PC-9 (cell line): Measurements from ENCODE around the gene COA5.

Source experiments
- EZH2 ChIP-seq: fragments of 200-600 bp; sonication (generic); IDR thresholded peaks from 2 replicates; pipeline ENCODE4 v1.8.0; 2017; ENCODE audit warnings: antibody characterized with exemption, low read depth
- TF ChIP-seq, protein P1 (sequence below): fragments of 200-600 bp; sonication (generic); conservative IDR thresholded peaks from 2 replicates; pipeline ENCODE4 v1.6.1; 2017; ENCODE audit warnings: mixed run types, antibody characterized with exemption, mild to moderate bottlenecking, moderate library complexity

DNA sequence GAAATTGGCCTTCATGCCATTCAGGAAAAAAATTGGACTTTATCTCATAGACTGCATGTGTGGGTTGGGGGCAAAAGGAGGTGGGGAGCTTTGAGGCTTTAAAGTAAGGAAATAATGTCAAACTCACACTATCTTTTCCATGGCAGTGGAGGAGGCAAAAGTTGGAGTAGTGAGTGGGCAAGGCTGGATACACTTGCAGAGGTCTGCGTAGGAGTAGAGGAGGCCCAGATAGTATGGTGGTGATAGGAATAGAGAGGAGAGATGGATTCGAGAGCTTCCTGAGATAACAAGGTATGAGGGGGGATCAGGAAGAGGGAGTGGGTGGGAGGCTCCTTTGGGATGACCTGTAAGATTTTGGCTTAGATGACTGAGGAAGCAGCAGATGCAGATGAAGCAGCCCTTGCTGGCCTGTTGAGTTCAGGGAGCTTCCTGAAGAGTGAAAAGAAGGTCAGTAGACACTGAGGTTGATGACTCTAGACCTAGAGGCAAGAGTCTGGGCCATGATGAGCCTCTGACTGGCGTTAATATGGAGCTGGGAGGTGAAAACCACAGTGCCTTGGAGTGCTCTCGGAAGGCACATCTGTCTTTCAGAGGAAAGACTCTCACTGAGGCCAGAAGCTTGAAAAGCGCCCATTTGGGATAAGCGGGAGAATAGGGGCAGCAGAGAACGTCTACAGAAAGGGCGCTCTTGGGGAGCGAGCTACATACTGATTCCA, 5.9 kb upstream of the COA5 start:
- TF ChIP-seq, protein P1, sequence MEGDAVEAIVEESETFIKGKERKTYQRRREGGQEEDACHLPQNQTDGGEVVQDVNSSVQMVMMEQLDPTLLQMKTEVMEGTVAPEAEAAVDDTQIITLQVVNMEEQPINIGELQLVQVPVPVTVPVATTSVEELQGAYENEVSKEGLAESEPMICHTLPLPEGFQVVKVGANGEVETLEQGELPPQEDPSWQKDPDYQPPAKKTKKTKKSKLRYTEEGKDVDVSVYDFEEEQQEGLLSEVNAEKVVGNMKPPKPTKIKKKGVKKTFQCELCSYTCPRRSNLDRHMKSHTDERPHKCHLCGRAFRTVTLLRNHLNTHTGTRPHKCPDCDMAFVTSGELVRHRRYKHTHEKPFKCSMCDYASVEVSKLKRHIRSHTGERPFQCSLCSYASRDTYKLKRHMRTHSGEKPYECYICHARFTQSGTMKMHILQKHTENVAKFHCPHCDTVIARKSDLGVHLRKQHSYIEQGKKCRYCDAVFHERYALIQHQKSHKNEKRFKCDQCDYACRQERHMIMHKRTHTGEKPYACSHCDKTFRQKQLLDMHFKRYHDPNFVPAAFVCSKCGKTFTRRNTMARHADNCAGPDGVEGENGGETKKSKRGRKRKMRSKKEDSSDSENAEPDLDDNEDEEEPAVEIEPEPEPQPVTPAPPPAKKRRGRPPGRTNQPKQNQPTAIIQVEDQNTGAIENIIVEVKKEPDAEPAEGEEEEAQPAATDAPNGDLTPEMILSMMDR = no peak
- TF ChIP-seq EZH2 = no peak
